ENCODE results near the gene PLIN5. TPM values are rescaled to one million over a fixed set of nuclear protein-coding genes. Genes with fewer than 3 reads are reported as not detected.

The PLIN5 gene
- polyA plus RNA-seq, 1 donor from 2014 or later = 1.3 TPM

DNA sequence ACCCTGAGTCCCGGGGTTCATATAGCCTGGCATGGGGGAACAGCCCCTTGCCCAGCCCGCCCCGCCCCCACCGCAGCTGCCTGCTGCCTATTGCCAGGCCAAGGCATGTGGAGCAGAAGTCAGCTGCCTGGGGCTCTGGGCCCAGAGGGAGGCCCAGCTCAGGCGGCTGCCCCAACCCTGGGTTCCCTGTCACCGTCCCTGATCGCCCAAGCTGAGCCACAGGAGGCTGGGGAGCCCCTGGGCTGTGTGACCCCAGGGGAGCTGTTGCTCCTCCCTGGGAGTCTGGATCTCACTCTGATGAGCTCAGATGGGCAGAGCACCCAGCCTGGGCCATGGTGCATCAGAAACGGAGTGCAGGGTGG lies 18.1 kb downstream of the PLIN5 start:
- no peak overlapping the region for H3K27ac ChIP-seq (ENCODE audit: low read length)
- H3K4me3 ChIP-seq (ENCODE audit: low read length) = no peak overlapping the region
- no peaks in the 10 kb centered on the region for H4K20me1 ChIP-seq (ENCODE audit: insufficient read depth)
- H3F3A ChIP-seq (ENCODE audit: insufficient read depth, low read length, poor library complexity, severe bottlenecking) = no peaks in the 10 kb centered on the region
- no peak overlapping the region for H3K4me2 ChIP-seq (ENCODE audit: low read length)
- H3K9me2 ChIP-seq (ENCODE audit: insufficient read depth, low read length) = no peaks in the 10 kb centered on the region
- H2AFZ ChIP-seq (ENCODE audit: low read depth, low read length) = no peak overlapping the region
- H3K9me3 ChIP-seq (ENCODE audit: low read length) = no peaks in the 10 kb centered on the region
- H3K9ac ChIP-seq (ENCODE audit: low read length) = no peak overlapping the region
- H3K79me2 ChIP-seq (replicated peaks; ENCODE audit: insufficient read depth, low read length) = no peaks in the 10 kb centered on the region
- no peaks in the 10 kb centered on the region for H3K36me3 ChIP-seq (ENCODE audit: insufficient read depth, low read length)
- no peak for TF ChIP-seq SMC3 (conservative IDR thresholded peaks at IDR 0.05; ENCODE audit: poor library complexity)
- TF ChIP-seq EZH2 (IDR thresholded peaks at IDR 0.05; ENCODE audit: borderline replicate concordance, insufficient read depth, low read length, poor library complexity, severe bottlenecking) = no peak
- TF ChIP-seq CTCF (IDR thresholded peaks at IDR 0.05; ENCODE audit: poor library complexity, severe bottlenecking) = no peak
- TF ChIP-seq TAF1 (IDR thresholded peaks at IDR 0.05; ENCODE audit: low read depth) = no peak
- TF ChIP-seq MXI1 (conservative IDR thresholded peaks at IDR 0.05; ENCODE audit: poor library complexity, severe bottlenecking) = no peak
- no peak for TF ChIP-seq RAD21 (conservative IDR thresholded peaks at IDR 0.05)
- TF ChIP-seq EP300 (conservative IDR thresholded peaks at IDR 0.05; ENCODE audit: poor library complexity, severe bottlenecking) = no peak
- TF ChIP-seq, protein P1, sequence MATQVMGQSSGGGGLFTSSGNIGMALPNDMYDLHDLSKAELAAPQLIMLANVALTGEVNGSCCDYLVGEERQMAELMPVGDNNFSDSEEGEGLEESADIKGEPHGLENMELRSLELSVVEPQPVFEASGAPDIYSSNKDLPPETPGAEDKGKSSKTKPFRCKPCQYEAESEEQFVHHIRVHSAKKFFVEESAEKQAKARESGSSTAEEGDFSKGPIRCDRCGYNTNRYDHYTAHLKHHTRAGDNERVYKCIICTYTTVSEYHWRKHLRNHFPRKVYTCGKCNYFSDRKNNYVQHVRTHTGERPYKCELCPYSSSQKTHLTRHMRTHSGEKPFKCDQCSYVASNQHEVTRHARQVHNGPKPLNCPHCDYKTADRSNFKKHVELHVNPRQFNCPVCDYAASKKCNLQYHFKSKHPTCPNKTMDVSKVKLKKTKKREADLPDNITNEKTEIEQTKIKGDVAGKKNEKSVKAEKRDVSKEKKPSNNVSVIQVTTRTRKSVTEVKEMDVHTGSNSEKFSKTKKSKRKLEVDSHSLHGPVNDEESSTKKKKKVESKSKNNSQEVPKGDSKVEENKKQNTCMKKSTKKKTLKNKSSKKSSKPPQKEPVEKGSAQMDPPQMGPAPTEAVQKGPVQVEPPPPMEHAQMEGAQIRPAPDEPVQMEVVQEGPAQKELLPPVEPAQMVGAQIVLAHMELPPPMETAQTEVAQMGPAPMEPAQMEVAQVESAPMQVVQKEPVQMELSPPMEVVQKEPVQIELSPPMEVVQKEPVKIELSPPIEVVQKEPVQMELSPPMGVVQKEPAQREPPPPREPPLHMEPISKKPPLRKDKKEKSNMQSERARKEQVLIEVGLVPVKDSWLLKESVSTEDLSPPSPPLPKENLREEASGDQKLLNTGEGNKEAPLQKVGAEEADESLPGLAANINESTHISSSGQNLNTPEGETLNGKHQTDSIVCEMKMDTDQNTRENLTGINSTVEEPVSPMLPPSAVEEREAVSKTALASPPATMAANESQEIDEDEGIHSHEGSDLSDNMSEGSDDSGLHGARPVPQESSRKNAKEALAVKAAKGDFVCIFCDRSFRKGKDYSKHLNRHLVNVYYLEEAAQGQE (IDR thresholded peaks at IDR 0.05; ENCODE audit: borderline replicate concordance) = no peak
- TF ChIP-seq POLR2AphosphoS5 (IDR thresholded peaks at IDR 0.05) = no peak
- no peaks in the 10 kb centered on the region for H3K27me3 ChIP-seq (ENCODE audit: insufficient read depth, low read depth, low read length)

DNA sequence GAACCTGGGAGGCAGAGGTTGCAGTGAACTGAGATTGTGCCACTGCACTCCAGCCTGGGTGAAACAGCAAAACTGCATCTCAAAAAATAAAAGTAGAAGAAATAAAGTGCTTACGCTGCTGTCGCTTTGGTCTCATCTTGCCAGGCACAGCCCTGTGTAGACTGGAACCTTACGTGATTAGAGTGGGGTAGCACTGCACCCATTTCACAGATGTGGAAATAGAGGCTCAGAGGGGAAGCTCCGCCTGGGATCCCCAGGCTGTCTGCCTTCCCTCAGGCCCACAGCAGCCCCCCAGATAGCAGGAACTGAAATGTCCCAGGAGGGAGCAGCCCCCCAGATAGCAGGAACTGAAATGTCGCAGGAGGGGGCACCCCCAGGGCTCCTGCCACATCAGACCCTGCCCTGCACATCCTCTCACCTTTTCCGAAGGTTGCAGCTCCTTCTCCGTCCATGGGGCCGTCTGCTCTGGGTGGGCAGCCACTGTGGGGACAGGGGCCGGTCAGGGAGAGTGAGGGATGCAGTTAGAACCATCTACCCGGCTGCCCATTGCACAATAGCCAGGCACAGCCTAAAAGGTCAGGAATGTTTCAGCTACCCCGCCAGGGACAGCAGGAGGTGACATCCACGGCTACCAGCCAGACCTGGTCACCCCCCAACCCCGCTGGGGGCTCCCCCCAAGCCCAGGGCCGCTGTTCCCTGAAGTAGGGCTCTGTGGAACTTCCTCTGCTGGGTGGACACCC lies 18.7 kb downstream of the PLIN5 start:
- TF ChIP-seq CTCF (IDR thresholded peaks at IDR 0.05; ENCODE audit: poor library complexity, severe bottlenecking) (no peak), RAD21 (conservative IDR thresholded peaks at IDR 0.05) (no peak), TAF1 (IDR thresholded peaks at IDR 0.05; ENCODE audit: low read depth) (no peak)
- Histone ChIP-seq H3K9me3 (ENCODE audit: low read length) (no peaks in the 10 kb centered on the region), H3K27ac (ENCODE audit: low read length) (no peak overlapping the region), H2AFZ (ENCODE audit: low read depth, low read length) (no peak overlapping the region), H3K4me2 (ENCODE audit: low read length) (no peak overlapping the region), H3K79me2 (replicated peaks; ENCODE audit: insufficient read depth, low read length) (no peaks in the 10 kb centered on the region), H3K27me3 (ENCODE audit: insufficient read depth, low read depth, low read length) (no peaks in the 10 kb centered on the region), H4K20me1 (ENCODE audit: insufficient read depth) (no peaks in the 10 kb centered on the region), H3K36me3 (ENCODE audit: insufficient read depth, low read length) (no peaks in the 10 kb centered on the region), H3K9ac (ENCODE audit: low read length) (no peak overlapping the region), H3K4me3 (ENCODE audit: low read length) (no peak overlapping the region), H3F3A (ENCODE audit: insufficient read depth, low read length, poor library complexity, severe bottlenecking) (no peaks in the 10 kb centered on the region), H3K9me2 (ENCODE audit: insufficient read depth, low read length) (no peaks in the 10 kb centered on the region)

Measured in neural cell (in vitro differentiated cells).